ENCODE measurements around the gene MYH10. TPM values are rescaled to one million over a fixed set of nuclear protein-coding genes. Genes with fewer than 3 reads are reported as not detected.

The MYH10 gene
- total RNA-seq, 2 donors from 2014 or later: 5.6 to 7.2 TPM

GRCh38 chr17:8438441-8438840 lies 192.1 kb downstream of the MYH10 start:
- DNase-seq (no peak), ATAC-seq (no peak)
- intact Hi-C loops (cut with DNase I, micrococcal nuclease): no loop called here

GRCh38 chr17:8436844-8437171 lies 193.7 kb downstream of the MYH10 start:
- DNase-seq: no peak
- intact Hi-C loops (cut with DNase I, micrococcal nuclease): no loop called here
- ATAC-seq: no peak

GRCh38 chr17:8436169-8436843 lies 194.2 kb downstream of the MYH10 start:
- ATAC-seq (peak; percentile 86), DNase-seq (peak; percentile 58 to 80)
- intact Hi-C loops (cut with DNase I, micrococcal nuclease): no loop called here

GRCh38 chr17:8435245-8436168 lies 195.0 kb downstream of the MYH10 start, which contains the start of gene NDEL1:
Gene NDEL1 (plus strand): TSS chr17:8435884. CDS start chr17:8444272, 8,388 bp downstream.
- intact Hi-C loops (cut with DNase I, micrococcal nuclease): no loop called here
- ATAC-seq: peak; percentile 93

DNA sequence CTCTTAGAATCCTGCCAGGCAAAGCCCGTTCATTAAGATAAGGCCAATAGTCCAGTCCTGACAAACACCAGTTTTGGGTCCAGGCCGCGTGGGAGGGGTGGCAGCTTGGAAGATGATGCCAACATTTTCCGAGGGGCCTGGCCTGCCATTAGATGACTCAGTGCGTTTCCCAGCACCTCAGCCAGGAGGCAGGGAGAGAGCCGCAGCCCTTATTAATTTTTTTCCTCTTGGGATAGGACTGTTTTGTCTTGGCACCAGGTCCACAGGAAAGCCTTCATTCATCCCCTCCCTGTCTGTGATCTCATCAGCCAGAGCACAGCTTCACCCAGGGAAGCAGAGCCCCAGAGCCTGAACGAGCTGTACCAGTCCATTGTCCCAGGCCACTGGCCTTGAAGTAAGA lies 199.6 kb downstream of the MYH10 start:
- no peak for ATAC-seq
- intact Hi-C loops (cut with DNase I, micrococcal nuclease): no loop called here
- no peak for DNase-seq

More at GRCh38 chr17:8435245-8436168, 195.0 kb downstream of the MYH10 start, which contains the start of gene NDEL1:
- DNase-seq: peak; percentile 99

- ATAC-seq (no peak), DNase-seq (no peak)
- intact Hi-C loops (cut with DNase I, micrococcal nuclease): no loop called here
Measured at GRCh38 chr17:8426802-8427201, 203.7 kb downstream of the MYH10 start.

DNA sequence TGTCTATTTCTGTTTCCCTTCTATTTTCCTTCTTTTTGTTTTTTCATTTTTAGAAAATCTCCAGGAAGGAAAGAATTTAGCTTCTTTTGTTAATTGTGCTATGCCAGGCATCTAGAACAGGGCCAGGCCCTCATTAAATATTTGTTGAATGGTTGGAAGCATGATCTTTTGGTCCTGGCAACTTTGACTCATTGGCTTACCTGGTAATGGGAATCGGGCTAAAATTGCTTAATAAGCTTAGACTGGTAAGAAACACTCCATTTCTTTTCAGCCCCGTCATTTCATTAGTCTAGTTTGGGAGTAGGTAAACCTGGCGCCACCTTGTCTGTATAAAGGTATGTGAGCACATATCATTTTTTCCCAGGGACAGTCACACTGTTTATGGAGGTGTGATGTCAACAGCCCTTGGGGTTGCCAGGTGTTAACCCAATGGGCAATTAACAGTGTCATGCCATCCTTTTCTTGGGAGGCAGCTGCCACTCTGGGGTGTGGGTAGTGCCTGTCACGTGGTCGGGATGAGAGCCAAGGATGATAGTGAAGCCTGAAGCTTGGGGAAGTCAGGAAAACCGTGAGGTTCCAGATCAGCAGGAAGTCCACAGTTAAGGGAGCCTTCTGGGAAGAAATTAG lies 204.3 kb downstream of the MYH10 start:
- DNase-seq (peak; percentile 67 to 72), ATAC-seq (peak; percentile 98)
- intact Hi-C loops (cut with DNase I, micrococcal nuclease): no loop called here

Other genes starting within 250 kb of the MYH10 start
- gene RPL26, start 247.5 kb downstream of the MYH10 start, total RNA-seq: 1,000 to 10,000 TPM; 1,187 to 1,236 TPM
- not detected for gene RNF222, start 232.9 kb downstream of the MYH10 start, total RNA-seq
- 10 to 100 TPM; 52.0 to 65.4 TPM for gene NDEL1, start 194.8 kb downstream of the MYH10 start, total RNA-seq
- gene CCDC42, start 114.1 kb upstream of the MYH10 start, total RNA-seq: not detected
- not detected for gene SPDYE4, start 127.8 kb upstream of the MYH10 start, total RNA-seq
- gene MFSD6L, start 168.6 kb upstream of the MYH10 start, total RNA-seq: 1 to 10 TPM; 5.1 to 6.8 TPM
- gene PIK3R6, start 236.9 kb upstream of the MYH10 start, total RNA-seq: under 1 TPM; 0.27 to 0.89 TPM

Data from left colon (tissue), 2 donors.